ENCODE data around the gene RNF215.
A peak's percentile ranks its signal among the peaks of the same experiment; 100 is the strongest.

Gene RNF215

DNA sequence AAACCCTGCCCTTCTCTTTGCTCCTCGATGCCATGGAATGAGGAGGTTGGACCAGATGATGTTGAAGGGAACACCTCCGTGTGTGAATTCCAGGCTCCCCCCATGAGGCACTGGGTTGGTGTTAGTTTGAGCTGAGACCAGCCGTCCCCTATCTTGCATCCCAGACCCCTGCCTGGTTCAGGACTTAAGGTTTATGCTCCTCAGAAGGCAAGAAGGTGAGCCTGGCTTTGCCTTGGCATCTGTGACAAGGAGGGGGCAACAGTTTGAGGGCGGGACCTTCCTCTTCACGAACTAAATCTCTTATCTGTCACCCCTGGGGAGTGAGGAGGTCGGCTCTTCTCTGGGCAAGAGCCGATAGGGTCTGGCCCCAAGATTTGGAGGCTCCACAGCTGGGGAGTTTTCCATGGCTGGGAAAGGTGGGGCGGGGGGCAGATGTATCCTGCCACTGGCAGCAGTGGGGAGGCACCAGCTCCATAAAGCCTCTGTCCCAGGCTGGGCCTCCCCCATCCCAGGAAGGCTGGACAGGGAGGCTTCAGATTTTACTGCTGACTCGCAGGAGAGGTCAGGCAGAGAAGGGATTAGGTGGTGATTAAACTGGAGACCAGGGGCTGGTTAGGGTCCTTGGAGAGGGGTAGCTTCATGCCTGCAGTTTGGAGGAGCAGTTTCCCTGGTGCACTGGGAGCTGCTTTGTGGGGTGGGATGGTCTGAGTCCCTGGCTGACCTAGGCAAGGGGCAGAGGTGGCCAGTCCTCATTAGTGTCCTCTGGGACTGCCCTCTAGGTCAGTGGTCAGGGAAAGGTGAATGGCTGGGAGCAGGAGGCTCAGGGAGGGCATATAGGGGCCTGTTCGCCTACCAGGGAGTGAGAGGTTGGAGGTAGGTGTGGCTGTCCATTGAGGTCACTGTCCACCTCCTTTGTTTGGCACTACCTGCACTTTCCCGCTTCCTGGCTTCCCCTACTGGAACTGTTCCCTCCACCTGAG is 10.7 kb upstream of the RNF215 start:
- DNase-seq (ENCODE audit: low read depth in 2 of 2) = no peak

DNA sequence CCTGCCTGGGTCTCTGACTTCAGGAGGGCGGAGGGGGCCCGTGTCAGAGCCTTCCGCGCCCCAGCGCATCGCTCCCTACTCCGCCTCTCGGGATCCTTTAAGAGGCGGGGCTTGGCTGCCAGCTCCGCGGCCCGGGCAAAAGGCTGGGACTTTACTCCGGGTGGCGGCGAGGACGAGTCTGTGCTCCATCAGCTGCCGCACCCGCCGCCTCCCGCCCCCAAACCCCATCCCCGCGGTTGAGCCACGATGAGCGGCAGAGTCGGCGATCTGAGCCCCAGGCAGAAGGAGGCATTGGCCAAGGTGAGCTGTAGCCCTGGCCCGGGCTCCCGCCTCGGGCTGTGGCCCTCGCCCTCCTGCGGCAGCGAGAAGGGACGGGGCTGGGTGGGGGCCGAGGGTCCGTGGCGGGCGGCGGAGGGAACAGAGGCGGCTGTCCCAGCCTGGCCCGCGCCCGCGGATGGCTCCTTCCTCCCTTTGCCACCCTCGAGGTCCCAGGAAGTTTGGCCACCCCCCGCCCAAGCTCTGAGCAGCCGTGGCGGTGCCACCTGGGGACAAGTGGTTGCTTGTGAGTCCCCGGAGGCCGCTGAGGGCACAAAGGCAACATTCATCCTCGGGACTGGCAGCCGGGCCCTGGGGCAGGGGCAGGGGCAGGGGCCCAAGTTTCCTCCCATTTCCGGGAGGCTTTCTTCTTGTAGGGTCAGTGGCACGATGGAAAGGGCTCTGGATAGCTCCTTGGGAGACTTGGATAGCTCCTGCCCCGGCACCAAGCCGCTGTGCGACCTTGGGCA is 9.9 kb upstream of the RNF215 start, which contains the start of gene SEC14L2:
Gene SEC14L2 (plus strand): TSS at position 148 of the 785 bp plus-strand sequence. CDS start 99 bp downstream, at position 247.
- peak; percentile 61 to 64 for DNase-seq (ENCODE audit: low read depth in 2 of 2)

DNA sequence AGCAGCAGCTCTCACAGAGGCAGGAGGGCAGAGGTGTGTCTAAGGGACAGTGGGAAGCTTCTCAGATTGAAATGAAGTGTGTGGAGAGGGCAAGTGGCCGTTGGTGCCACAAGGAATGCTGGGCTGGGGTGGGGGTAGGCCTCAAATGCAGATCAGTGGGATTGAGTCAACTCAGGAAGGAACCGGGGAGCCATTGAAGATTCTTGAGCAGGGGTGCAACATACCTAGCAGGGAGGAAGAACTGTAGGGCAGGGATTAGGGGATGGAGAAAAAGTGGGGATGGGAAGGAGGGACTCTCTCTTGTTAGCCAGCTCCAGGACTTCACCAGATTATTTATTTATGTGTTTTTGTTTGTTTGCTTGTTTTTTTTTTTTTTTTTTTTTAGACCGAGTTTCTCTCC is 6.7 kb upstream of the RNF215 start:
- no peak for DNase-seq (ENCODE audit: low read depth in 2 of 2)

DNA sequence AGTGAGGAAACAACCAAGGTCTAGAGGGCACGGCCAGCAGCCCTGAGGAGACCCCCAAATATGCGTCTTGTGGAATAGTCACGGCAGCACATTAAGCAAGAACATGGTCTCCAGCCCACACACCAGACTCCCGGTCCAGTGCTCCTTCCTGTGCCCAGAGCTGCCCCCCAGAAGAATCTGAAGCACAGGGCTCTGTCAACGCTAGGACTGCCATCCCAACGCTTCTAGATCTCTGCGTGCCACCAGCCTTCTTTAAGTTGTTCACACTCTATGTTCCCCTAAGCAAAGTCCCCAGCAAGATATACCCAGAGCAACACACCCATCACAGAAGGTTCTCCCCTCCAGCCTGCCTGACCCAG is 6.1 kb upstream of the RNF215 start:
- no peak for DNase-seq (ENCODE audit: low read depth in 2 of 2)

DNA sequence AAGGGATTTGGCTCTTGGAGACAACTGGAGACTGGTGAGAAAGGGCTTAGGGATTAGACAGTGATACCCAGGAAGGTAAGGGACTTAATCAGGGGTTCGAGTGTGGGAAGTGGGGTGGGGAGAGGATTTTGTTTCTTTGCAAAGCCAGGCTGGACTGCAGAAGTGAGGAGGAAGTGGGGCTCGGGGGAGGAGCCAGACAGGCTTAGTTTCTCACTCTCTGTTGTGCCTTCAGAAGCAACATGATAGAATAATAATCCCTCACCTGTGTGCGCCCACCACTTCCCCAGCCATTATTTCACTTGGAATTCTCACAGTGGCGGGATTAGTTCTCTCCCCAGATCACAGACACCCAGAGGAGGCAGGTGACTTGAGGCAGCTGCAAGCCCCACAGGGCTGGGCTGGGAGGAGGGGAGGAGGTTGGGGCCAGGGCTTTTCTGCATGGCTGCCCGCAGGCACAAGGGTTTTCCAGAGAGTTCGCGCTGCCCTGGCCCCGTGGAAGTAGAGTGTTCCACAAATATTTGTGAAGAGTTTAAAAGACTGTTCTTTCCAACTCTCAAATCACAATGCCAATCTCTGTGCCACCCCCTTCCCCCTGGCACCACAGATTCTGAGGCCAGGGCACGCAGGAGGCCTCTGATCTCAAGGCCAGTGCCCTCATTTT is 5.6 kb upstream of the RNF215 start:
- no peak for DNase-seq (ENCODE audit: low read depth in 2 of 2)

DNA sequence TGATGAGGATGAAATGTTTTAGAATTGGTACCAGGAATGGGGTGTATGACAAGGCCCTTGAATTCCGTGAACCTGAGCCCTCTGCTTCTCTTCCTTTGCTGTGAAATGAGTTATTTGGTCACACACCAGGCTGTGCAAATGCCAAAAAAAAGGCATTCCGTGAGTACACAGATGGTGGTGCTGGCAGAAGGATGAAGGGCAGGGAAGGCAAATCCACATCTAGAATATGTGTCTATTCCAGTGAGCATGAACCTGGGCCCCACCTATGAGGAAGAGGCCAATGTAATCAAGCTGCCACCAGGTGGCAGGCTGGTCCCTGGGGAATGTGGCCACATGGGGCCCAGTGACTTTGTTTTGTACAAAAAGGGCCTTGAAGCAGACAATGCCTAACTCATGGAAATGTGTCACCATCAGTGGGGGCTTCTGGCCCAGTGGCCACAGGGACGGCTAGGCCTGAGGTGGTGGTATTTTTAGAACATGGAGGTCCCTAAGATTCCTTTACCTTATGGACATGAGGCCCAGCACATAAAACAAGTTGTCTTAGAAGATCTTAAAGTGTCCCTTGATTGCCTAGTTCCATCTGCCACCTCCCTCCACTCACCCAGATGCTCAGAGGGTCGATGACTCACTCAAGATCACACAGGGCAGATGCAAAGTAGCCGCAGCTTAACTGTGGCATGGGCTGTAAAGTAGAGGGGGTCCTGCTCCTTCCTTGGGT is 3.9 kb upstream of the RNF215 start:
- DNase-seq (ENCODE audit: low read depth in 2 of 2) = peak; percentile 64 to 71

DNA sequence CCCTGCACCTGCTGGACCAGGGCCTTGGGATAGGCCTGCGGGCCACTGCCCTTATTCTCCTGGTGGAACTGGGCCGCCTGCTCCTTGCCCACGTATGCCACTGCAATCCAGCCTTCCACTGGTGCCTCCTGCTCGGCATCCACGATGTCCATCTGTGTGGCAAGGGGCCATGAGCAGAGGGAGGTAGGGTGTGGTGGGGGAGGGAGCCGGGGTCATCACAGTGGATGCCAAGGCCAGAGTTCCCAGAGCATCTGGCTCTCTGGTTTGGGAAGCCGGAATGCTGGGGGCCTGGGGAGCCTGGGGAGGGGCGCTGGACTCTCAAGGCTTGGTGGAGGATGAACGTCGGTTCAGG is 627 bp downstream of the RNF215 start:
- DNase-seq (ENCODE audit: low read depth in 2 of 2) = no peak

DNA sequence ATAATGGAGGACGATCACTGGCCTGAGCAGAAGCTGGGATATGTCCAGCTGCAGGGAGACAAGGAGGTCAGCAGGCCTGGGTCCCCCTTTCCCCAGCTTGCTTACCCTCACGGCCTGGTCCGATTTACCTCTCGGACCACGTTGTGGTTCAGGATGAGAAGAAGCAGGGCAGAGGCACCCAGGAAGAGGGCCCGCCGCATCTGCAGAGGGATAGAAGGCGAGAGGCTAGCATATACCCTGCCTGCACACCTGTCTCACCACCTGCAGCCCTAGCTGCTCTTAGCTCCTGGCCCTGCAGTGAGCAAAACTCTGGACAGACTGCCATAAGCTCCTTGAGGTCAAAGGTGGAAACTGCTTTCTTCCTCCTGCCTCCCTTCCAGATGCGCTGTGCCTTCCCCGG is 1.3 kb downstream of the RNF215 start:
- no peak for DNase-seq (ENCODE audit: low read depth in 2 of 2)

DNA sequence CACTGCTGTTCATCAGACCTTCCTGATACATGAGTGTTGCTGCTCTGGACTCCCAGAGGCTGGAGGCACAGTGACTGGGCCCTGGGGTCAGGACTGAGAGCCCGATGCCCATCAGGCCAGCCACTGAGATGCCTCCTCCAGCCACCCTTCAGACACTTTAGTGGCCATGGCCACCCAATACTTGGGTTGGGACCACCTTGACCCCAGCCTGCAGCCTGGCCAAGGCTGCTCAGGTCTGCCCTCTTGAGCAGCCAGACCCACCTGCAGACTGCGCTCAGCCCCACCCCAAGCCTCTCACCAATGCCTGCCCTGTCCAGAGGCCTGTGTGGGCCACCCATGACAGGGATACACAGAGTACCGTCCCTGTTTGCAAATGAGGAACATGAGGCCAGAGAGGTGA is 4.2 kb downstream of the RNF215 start:
- DNase-seq (ENCODE audit: low read depth in 2 of 2) = no peak

DNA sequence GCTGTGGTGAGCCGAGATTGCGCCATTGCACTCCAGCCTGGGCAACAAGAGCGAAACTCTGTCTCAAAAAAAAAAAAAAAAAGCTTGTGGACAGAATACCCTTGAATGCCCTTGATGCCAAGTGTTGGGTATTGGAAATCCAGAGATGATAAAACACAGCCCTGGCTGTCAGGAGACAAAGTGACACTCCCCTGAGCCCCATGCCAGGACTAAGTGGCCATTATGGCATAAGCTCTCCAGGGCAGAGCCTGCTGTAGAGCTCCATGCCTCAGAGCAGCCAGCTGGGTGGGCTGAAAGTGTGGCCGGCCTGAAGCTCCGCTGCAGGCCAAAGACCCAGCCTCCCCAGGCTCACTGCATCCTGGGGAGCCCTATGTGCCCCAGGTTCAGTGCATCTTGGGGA is 4.9 kb downstream of the RNF215 start:
- DNase-seq (ENCODE audit: low read depth in 2 of 2) = no peak

DNA sequence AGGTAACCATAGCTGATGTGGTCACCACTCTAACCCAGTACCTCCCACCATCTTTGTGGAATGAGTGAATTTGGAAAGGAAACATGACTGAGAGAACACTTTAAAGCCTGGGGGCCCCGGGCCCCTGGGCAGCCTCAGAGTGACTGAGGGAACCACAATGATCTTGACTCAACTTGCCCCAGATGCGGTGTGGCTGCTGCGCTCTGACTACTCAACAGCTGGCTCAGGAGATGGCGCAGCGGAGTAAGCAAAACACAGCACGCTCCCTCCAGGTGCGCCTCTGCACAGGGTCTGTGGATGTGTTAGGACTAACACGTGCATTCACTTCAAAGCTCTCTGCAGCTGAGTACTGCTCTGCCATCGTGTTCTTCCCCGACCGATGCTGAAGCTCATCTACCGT is 5.9 kb downstream of the RNF215 start:
- DNase-seq (ENCODE audit: low read depth in 2 of 2) = no peak

DNA sequence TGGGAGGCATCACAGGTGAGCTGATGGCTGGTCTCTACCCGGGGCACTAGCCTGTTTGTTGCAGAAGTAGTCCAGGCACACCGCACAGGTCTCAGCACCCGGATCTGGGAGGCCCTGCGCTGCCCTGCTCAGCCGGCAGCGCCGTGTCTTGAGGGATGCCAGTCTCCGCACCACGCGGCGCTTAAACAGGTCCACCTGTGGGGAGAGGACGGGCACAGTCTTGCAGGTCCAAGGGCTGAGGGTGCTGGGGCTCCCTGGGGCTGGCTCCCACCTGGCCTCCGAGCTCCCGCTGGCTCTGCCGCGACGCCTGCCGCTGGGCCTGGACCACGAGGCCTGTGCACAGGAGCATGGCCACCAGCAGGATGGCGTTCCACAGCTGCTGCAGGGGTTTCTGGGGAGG is 7.2 kb downstream of the RNF215 start:
- no peak for DNase-seq (ENCODE audit: low read depth in 2 of 2)

DNA sequence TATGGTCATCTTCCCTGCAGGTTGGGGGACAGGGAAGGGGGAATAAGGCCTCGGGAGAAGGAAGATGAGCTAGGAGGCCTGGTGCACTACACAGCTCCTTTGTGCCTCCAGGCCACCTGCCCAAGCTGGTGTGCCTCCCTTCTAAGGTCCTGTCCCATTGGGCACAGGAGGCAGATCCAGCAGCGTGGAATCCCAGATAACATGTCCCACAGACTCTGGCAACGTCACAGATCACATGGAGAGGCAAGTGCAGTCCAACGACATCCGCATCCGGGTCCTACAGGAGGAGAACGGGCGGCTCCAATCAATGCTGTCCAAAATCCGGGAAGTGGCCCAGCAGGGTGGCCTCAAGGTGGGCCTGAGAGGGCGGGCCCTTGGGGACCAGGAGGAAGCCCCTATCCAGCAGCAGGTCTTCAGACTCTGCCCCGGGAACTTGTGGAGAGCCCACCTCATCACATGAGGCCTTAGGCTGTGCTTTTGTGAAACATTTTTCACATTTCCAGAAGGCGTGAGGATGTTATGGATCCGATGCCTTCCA is 11.8 kb downstream of the RNF215 start:
- DNase-seq (ENCODE audit: low read depth in 2 of 2) = no peak

DNA sequence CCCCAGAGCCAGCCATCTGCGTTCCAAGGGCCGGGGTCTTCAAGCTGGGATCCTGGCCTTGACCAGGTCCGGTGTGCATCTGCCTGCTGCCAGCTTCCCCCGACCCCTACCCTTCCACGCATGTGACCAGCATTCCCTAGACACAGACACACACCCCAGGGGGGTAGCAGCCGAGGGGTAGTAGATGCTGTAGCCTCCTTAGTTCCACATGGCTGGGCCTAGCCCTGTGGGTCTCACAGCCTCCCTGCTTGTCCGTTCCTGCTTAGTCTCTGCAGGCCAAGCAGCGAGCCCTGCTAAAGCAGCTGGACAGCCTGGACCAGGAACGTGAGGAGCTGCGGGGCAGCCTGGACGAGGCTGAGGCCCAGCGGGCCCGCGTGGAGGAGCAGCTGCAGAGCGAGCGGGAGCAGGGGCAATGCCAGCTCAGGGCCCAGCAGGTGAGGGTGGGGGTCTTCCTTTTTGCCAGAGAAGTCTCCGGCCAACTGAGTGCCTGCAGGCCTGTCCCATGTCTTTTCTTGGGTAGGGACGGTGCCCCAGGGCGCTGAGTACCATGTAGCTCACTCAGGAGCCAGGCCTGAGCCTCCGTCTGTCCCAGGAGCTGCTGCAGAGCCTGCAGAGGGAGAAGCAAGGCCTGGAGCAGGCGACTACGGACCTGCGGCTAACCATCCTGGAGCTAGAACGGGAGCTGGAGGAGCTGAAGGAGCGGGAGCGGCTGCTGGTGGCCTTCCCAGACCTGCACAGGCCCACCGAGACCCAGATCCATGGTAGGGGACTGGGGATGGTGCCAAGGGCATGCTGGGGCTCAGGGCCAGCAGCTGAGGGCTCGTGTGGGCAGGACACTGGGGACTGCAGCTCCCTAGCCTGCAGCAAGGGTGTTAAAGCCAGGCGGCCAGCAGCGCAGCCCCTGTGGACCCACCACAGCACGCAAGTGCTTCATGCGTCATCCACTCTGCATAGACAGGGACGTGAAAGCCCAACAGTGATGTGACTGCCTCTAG is 13.6 kb downstream of the RNF215 start:
- no peak for DNase-seq (ENCODE audit: low read depth in 2 of 2)

DNA sequence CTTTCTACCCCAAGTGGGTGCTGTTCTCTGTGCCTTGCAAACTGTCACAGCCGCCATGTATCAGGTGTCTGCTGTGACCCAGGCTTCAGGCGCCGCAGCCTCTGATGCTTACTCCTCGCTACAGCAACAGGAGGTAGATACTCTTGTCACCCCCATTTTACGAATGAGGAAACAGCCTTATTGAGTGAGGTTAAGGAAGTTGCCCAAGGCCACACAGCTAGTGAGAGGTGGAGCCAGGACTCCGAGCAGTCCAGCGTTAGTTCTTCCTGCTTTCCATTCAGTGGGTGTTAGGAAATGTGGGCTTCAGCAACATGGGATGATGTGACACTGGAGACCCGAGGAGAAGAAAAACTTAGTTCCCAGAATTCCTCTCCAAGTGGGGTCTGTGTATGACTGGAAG is 14.3 kb downstream of the RNF215 start:
- no peak for DNase-seq (ENCODE audit: low read depth in 2 of 2)

DNA sequence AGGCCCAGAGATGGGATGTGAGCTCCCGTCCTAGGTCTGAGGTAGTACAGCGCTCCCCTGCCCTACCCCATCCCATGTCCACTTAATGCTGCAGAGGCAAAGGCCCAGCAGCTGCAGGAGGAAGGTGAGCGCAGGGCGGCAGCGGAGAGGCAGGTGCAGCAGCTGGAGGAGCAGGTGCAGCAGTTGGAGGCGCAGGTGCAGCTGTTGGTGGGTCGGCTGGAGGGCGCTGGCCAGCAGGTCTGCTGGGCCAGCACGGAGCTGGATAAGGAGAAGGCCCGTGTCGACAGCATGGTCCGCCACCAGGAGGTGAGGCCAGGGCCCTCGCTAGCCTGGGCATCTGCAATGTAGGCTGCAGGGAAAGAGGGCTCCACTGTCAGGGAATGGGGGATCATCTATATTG is 15.2 kb downstream of the RNF215 start:
- DNase-seq (ENCODE audit: low read depth in 2 of 2) = no peak

DNA sequence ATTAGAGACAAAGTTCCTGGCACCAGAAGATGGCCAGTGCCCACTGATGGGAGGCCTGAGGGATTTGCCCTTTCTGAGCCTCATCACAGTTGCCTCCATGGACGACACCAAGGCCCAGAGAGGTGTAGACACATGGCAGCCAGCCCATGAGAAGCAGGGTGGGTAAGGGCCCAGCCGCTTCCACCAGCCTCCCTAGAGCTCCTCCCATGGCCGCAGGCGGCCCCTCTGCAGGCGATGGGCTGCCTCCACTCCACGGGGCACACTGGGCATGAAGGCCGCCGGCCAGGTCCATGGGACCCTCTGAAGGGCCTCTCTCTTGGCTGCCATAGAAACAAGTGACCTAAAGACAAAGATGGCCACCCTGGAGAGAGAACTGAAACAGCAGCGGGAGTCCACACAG is 15.9 kb downstream of the RNF215 start:
- DNase-seq (ENCODE audit: low read depth in 2 of 2) = no peak

DNA sequence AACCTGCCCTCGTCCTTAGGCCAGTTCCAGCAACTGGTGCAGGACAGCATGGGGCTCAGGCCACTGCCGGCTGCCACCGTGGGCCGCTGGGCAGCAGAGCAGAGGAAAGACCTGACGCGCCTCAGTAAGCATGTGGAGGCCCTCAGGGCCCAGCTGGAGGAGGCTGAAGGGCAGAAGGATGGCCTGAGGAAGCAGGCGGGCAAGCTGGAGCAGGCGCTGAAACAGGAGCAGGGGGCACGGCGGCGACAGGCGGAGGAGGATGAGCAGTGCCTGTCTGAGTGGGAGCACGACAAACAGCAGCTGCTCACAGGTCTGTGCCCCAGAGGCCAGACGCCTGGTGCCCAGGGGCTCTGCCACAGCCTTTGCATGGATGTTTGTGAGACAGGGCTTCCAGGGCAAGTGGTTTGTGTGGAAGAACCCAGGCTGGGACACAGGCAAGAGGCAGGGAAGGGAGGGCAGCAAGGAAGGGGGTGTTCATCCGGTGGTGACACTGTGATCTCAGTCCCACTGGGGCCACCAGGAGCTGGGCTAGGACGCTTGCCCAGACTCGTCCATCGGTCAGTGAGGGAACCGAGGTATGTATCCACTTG is 16.5 kb downstream of the RNF215 start:
- no peak for DNase-seq (ENCODE audit: low read depth in 2 of 2)

DNA sequence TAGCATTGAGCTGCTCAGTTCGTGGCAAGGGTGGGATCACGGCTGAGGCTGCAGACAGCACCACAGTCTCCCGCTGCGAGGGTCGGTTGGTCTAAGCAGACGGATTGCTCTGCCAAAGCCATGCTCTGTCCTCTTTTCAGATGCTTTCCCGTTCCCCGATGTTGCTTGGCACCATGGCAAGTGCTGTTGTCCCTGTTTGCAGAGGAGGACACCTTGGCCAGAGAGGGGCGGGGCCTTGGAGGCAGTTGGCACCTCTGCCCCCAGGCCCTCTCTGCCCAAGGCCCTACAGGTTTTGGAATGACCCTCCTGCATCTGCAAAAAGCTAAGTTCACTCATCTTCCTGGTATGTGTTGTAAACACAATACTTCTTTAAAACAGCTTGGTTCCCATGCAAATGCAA is 18.8 kb downstream of the RNF215 start:
- DNase-seq (ENCODE audit: low read depth in 2 of 2) = no peak

DNA sequence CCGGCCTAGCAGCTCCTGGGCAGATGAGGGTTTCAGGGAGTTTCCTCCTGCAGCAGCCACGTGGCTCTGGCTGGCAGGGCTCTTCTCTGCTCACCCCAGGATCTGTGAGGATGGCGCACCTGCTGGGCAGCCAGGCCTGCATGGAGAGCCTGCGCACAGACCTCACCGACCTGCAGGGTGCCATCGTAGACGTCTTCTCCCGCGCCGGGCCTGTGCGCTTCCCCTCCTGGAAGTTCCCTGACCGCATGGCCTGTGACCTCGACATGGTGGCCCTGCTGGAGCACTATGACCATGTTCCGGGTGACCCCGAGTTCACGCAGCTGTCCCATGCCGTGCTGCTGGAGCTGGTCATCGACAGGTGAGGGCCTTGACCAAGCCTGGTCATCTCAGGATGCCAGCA is 21.3 kb downstream of the RNF215 start:
- DNase-seq (ENCODE audit: low read depth in 2 of 2) = no peak
